MCF 10A (cell line): ENCODE data around the gene FAM50A. TPM values are rescaled to one million over a fixed set of nuclear protein-coding genes. Genes with fewer than 3 reads are reported as not detected.
"Not testable (repeated sequence)": the region's sequence is repeated elsewhere in the genome, so short reads cannot be mapped to it uniquely, and the experiment has no call there.

Experiments used
- Bru-seq: library from RNA; stranded (reverse); fragments of 400-500 nt; gene quantifications from one replicate; lab custom pipeline; 2021; lab: Mats Ljungman, UMichigan
- BruChase-seq, 2 experiments: library from RNA; stranded (reverse); fragments of 400-500 nt; gene quantifications; one replicate each; lab custom pipeline; 2021; lab: Mats Ljungman, UMichigan
- BruUV-seq: library from RNA; stranded (reverse); fragments of 400-500 nt; replicated peaks from 2 replicates; lab custom pipeline; 2021; lab: Mats Ljungman, UMichigan
- CTCF ChIA-PET: fragments of 300-600 bp; sonication (Branson Sonifier 250); formaldehyde crosslinking; extraction: SDS; loops from one replicate; lab custom pipeline; 2021; ENCODE audit warnings: antibody characterized with exemption, inconsistent platforms; lab: Yijun Ruan, JAX
- POLR2A ChIA-PET: fragments of 300-600, 350-650 bp; sonication (Branson Sonifier 250); formaldehyde crosslinking; extraction: SDS; loops from one replicate; lab custom pipeline; 2020; ENCODE audit warnings: antibody characterized with exemption, inconsistent platforms; lab: Yijun Ruan, JAX
- DNase-seq: peaks from one replicate; pipeline ENCODE4 v3.0.0-alpha.2; 2018; ENCODE audit not compliant: unreplicated experiment
- H3K27ac Mint-ChIP-seq: one replicate; pipeline ENCODE4 v1.8.0; 2022; ENCODE audit warnings: mild to moderate bottlenecking, low read depth, mixed read lengths; ENCODE audit not compliant: unreplicated experiment
- H3K27me3 Mint-ChIP-seq: one replicate; pipeline ENCODE4 v1.8.0; 2022; ENCODE audit warnings: mixed read lengths; ENCODE audit not compliant: insufficient read depth, unreplicated experiment
- H3K36me3 Mint-ChIP-seq: one replicate; pipeline ENCODE4 v1.8.0; 2022; ENCODE audit warnings: mild to moderate bottlenecking, moderate library complexity, mixed read lengths; ENCODE audit not compliant: insufficient read depth, unreplicated experiment
- H3K4me1 Mint-ChIP-seq: one replicate; pipeline ENCODE4 v1.8.0; 2022; ENCODE audit warnings: mixed read lengths; ENCODE audit not compliant: insufficient read depth, unreplicated experiment
- H3K4me3 Mint-ChIP-seq: one replicate; pipeline ENCODE4 v1.8.0; 2022; ENCODE audit warnings: mild to moderate bottlenecking, moderate library complexity, mixed read lengths; ENCODE audit not compliant: unreplicated experiment
- H3K9me3 Mint-ChIP-seq: one replicate; pipeline ENCODE4 v1.8.0; 2022; ENCODE audit warnings: mixed read lengths; ENCODE audit not compliant: unreplicated experiment
- intact Hi-C: fragments of 100-400 bp; cut with micrococcal nuclease; formaldehyde crosslinking; loops from 2 replicates; pipeline ENCODE4 v1.14.1; 2022
- long read RNA-seq: library from polyadenylated mRNA; stranded (forward); transcript quantifications from one replicate; pipeline ENCODE4 v2.0.0, GENCODE V29; 2022
- total RNA-seq: library from RNA; stranded (reverse); gene quantifications from 2 replicates; pipeline ENCODE4 v1.2.3, GENCODE V29; 2022
- TF ChIP-seq, protein P1 (sequence below): fragments of 200-600 bp; IDR thresholded peaks from one replicate; pipeline ENCODE4 v1.8.0; 2022; ENCODE audit warnings: antibody characterized with exemption, mild to moderate bottlenecking; ENCODE audit not compliant: unreplicated experiment

The FAM50A gene, protein sequence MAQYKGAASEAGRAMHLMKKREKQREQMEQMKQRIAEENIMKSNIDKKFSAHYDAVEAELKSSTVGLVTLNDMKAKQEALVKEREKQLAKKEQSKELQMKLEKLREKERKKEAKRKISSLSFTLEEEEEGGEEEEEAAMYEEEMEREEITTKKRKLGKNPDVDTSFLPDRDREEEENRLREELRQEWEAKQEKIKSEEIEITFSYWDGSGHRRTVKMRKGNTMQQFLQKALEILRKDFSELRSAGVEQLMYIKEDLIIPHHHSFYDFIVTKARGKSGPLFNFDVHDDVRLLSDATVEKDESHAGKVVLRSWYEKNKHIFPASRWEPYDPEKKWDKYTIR
- total RNA-seq (62.1 and 88.7 TPM in 2 replicates), Bru-seq, nascent RNA (percentile 72 among the genes with signal in this experiment), BruChase-seq, experiment 1, labeled RNA remaining after a 6-hour chase (percentile 82 among the genes with signal in this experiment), BruChase-seq, experiment 2, labeled RNA remaining after a 2-hour chase (percentile 72 among the genes with signal in this experiment)
- long read RNA-seq, transcript FAM50A-202 (13 exons, 1,352 nt) = major isoform, 69 of 89 reads
- long read RNA-seq, partial matches to known transcripts = 4 of 89 reads
- long read RNA-seq, other reads (novel, unspliced or antisense) = 13 of 89 reads

DNA sequence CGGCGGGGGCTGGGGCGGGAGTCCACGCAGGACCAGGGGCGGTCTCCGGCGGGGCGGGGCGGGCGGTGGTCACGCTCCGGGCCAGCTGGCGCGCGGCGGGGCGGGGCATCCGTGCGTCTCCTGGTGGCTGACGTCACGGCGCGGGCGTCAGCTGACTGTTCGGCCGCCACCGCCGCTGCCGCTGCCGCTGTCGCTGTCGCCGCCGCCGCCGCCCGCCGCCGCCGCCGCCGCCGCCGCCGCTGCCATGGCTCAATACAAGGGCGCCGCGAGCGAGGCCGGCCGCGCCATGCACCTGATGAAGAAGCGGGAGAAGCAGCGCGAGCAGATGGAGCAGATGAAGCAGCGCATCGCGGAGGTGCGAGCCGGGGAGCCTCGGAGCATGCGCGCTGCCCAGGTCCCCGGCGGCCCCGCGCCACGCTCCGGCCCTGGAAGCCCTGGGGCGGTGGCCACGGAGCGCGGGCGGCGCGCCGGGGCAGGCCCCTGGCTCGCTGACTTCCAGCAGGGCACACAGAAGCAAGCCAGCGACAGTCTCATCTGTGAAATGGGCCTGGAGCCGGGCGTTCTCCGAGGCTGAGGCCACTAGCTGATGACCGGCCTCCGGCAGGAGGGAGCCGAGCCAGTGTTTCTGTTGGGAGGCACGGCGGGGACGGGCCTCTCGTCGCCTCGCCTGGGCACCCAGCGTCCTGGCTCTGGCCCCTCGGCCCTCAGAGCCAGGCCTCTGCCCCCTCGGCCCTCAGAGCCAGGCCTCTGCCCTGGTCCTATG is at the start of gene FAM50A:
TSS of gene FAM50A (plus strand) at position 150 of the 763 bp plus-strand sequence. CDS start at position 245, 95 bp downstream.
- peak; percentile 34 for DNase-seq
- peak within 1 kb of the TSS; percentile 69 for H3K4me3 Mint-ChIP-seq
- CTCF ChIA-PET = interaction anchor here (0.6 to 0.9 kb wide), 3 partner anchors 9 to 44 kb away, joined by 3 read pairs; no protein-coding TSS in a partner anchor
- POLR2A ChIA-PET = interaction anchor here (0.9 to 1.5 kb wide), 5 partner anchors 13 to 71 kb away, joined by 3 to 5 read pairs (median 3); partner anchors contain the start of genes SLC10A3 and TAFAZZIN
- TF ChIP-seq, protein P1, sequence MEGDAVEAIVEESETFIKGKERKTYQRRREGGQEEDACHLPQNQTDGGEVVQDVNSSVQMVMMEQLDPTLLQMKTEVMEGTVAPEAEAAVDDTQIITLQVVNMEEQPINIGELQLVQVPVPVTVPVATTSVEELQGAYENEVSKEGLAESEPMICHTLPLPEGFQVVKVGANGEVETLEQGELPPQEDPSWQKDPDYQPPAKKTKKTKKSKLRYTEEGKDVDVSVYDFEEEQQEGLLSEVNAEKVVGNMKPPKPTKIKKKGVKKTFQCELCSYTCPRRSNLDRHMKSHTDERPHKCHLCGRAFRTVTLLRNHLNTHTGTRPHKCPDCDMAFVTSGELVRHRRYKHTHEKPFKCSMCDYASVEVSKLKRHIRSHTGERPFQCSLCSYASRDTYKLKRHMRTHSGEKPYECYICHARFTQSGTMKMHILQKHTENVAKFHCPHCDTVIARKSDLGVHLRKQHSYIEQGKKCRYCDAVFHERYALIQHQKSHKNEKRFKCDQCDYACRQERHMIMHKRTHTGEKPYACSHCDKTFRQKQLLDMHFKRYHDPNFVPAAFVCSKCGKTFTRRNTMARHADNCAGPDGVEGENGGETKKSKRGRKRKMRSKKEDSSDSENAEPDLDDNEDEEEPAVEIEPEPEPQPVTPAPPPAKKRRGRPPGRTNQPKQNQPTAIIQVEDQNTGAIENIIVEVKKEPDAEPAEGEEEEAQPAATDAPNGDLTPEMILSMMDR = no peak
- no TSS peak for BruUV-seq
- intact Hi-C loops = loop anchor here (5.0 kb wide), 1 partner anchor 37 kb away; the partner anchor contains the start of gene DNASE1L1
- no peaks in the 10 kb centered on the region for H3K4me1 Mint-ChIP-seq
- H3K9me3 Mint-ChIP-seq = no peaks in the 10 kb centered on the region
- H3K36me3 Mint-ChIP-seq = peaks cover 32% of the 10 kb centered on the region
- peak within 1 kb of the TSS; percentile 78 for H3K27ac Mint-ChIP-seq
- H3K27me3 Mint-ChIP-seq = peaks cover 19% of the 10 kb centered on the region

DNA sequence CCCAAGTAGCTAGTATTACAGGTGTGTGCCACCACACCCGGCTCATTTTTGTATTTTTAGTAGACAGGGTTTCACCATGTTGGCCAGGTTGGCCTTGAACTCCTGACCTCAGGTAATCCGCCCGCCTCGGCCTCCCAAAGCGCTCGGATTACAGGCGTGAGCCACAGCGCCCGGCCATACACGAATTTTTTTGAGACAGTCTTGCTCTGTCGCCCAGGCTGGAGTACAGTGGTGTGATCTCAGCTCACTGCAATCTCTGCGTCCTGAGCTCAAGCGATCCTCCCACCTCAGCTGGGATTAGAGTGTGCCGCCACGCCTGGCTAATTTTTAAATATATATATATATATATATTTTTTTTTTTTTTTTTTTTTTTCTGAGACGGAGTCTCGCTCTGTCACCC is 47.6 kb upstream of the FAM50A start:
- CTCF ChIA-PET = interaction anchor here (1.3 to 3.3 kb wide), 2 partner anchors 16 to 23 kb away, joined by 5 to 21 read pairs; partner anchors contain the start of gene FLNA
- intact Hi-C loops = loop anchor here (5.0 kb wide), 1 partner anchor 136 kb away; no protein-coding TSS in a partner anchor

DNA sequence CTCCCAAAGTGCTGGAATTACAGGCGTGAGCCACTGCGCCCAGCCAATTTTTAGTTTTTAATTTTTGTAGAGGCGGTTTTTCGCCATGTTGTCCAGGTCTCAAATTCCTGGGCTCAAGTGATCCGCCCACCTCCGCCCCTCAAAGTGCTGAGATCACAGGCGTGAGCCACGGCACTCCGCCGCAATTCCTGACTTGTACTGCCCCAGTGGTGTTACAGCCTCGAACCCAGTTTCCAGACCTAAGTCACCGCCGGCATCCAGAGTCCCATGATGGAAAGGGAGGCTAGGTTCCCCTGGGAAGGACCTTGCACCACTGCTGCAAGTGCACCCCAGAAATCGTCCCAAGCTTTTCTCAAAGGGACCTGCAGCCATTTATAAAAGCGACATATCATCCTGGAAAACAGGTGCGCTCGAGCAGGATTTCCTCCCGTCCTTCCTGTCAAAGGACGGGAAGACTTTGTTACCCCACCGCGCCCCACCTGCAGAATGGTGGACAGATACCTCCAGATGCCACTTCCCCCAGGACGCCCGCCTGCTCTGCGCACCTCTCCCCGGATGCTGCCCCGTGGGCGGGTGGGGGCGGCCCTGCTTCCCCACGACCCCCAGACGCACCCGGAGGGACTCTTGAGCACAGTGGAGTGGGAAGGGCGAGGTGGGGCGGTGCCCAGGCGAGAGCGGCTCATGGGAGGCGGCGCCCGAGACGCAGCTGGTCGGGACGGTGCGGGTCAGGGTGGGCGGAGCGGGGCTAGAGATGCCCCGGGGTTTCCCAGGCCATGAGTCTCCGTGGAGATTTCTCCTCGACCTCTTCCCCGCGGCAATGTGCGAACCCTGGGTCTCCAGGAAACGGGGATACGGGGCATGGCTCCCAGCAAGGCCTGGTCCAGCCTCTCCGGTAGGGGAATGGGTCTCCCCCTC is 46.7 kb upstream of the FAM50A start:
- Mint-ChIP-seq H3K4me1 (peaks cover 5% of the 10 kb centered on the region), H3K36me3 (peaks cover 42% of the 10 kb centered on the region), H3K27ac (peak overlapping the region; percentile 97), H3K4me3 (peak overlapping the region; percentile 92), H3K9me3 (no peaks in the 10 kb centered on the region), H3K27me3 (no peaks in the 10 kb centered on the region)
- TF ChIP-seq, protein P1 = no peak
- DNase-seq = peak; percentile 69
- intact Hi-C loops = loop anchor here (5.0 kb wide), 1 partner anchor 135 kb away; no protein-coding TSS in a partner anchor
- ChIA-PET POLR2A (interaction anchor here (0.7 to 4.7 kb wide), 21 partner anchors 13 to 426 kb away, joined by 3 to 100 read pairs (median 7); partner anchors contain the start of genes ATP6AP1, DNASE1L1, EMD and FAM3A), CTCF (interaction anchor here (1.3 to 3.3 kb wide), 2 partner anchors 17 to 24 kb away, joined by 5 to 21 read pairs; partner anchors contain the start of gene FLNA)
- BruUV-seq = TSS peak; percentile 63

More for the DNA sequence above, 47.6 kb upstream of the FAM50A start:
- not testable (repeated sequence) for H3K4me1 Mint-ChIP-seq, BruUV-seq, DNase-seq, H3K27ac Mint-ChIP-seq, H3K9me3 Mint-ChIP-seq, H3K27me3 Mint-ChIP-seq
- peaks cover 36% of the 10 kb centered on the region for H3K36me3 Mint-ChIP-seq
- POLR2A ChIA-PET = interaction anchor here (0.7 to 4.7 kb wide), 4 partner anchors 14 to 27 kb away, joined by 3 to 100 read pairs (median 40); partner anchors contain the start of genes DNASE1L1, EMD, FLNA and TAFAZZIN
- peak overlapping the region; percentile 92 for H3K4me3 Mint-ChIP-seq
